ENCODE results near the gene ADAMTSL1.

DNA sequence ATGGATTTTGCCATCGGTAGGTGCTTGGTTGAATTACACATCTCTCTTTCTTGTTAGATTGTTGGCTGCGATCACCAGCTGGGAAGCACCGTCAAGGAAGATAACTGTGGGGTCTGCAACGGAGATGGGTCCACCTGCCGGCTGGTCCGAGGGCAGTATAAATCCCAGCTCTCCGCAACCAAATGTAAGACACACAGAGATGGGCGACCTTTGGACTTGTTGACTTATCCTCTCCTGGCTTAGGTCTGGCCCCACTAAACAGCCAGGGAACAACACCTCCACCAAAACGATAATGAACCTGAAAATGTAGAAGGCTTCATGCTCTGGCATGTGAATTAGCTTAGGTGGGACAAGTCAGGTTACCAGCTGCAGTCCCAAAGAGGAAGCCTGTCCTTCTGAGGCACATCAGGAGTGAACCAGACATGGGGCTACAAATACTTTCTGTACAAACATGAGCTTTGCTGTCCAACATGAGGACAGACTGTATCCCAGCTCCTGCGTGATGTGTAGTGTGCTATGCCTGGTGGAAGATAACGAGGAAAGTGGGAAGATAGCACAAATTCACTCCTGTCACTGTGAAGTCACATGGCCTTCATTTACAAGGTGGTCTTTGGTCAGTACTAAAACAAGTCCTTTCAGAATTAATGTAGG, 148.4 kb downstream of the ADAMTSL1 start:
- TF ChIP-seq CTCF (IDR thresholded peaks at IDR 0.05; ENCODE audit: insufficient read depth, low read length, poor library complexity, severe bottlenecking) = no peak
- TF ChIP-seq EZH2phosphoT487 (conservative IDR thresholded peaks at IDR 0.05; ENCODE audit: low read length) = no peak

Data from SU-DHL-6 (cell line).